H1 (cell line): ENCODE measurements around the gene IDH3A. TPM values are rescaled to one million over a fixed set of nuclear protein-coding genes. Genes with fewer than 3 reads are reported as not detected.

Experiments
- CTCF ChIA-PET: fragments of 300-600 bp; sonication (Branson Sonifier 250); formaldehyde crosslinking; loops from one replicate; lab custom pipeline; 2021; ENCODE audit not compliant: partially characterized antibody; lab: Charles Lee
- POLR2A ChIA-PET: fragments of 300-600 bp; sonication (Branson Sonifier 250); formaldehyde crosslinking; loops from one replicate; lab custom pipeline; 2021; ENCODE audit warnings: inconsistent platforms; ENCODE audit not compliant: partially characterized antibody; lab: Charles Lee
- DNase-seq, 2 experiments: peaks; one replicate each; pipeline versions ENCODE4 v3.0.0 to v3.0.0-alpha.2; 2010 to 2022; ENCODE audit warnings: low spot score in 2 of 2, low read depth in 1 of 2, mixed read lengths in 1 of 2
- FAIRE-seq: peaks from 2 replicates; lab custom pipeline; 2011; peaks lifted over from hg19 to GRCh38; lab: Jason Lieb, UNC
- H2AFZ ChIP-seq: 2 replicates; pipeline ENCODE4 v1.8.1; 2012; ENCODE audit warnings: low read length, inconsistent platforms
- H2AK5ac ChIP-seq: 2 replicates; pipeline ENCODE4 v1.6.1; 2013; ENCODE audit warnings: low read depth, low read length
- H2BK120ac ChIP-seq: replicated peaks from 2 replicates; pipeline ENCODE3; 2013; ENCODE audit warnings: low read depth, low read length, inconsistent platforms
- H2BK12ac ChIP-seq: 2 replicates; pipeline ENCODE4 v1.6.1; 2013; ENCODE audit warnings: low read depth, low read length
- H2BK15ac ChIP-seq: 2 replicates; pipeline ENCODE4 v1.6.1; 2013; ENCODE audit warnings: low read length
- H2BK20ac ChIP-seq: 2 replicates; pipeline ENCODE4 v1.6.1; 2013; ENCODE audit warnings: low read length
- H2BK5ac ChIP-seq: 2 replicates; pipeline ENCODE4 v1.6.1; 2013; ENCODE audit warnings: low read depth, low read length
- H3K14ac ChIP-seq: 2 replicates; pipeline ENCODE4 v1.6.1; 2013; ENCODE audit warnings: inconsistent platforms; ENCODE audit not compliant: insufficient read length
- H3K18ac ChIP-seq: 2 replicates; pipeline ENCODE4 v1.6.1; 2013; ENCODE audit warnings: low read length; ENCODE audit errors: extremely low read depth
- H3K23ac ChIP-seq: 2 replicates; pipeline ENCODE4 v1.6.1; 2013; ENCODE audit warnings: inconsistent platforms; ENCODE audit not compliant: insufficient read length
- H3K23me2 ChIP-seq: 2 replicates; pipeline ENCODE4 v1.6.1; 2013; ENCODE audit warnings: low read depth, low read length
- H3K27ac ChIP-seq: 2 replicates; pipeline ENCODE4 v1.6.1; 2011; ENCODE audit warnings: low read depth, low read length, inconsistent platforms
- H3K27me3 ChIP-seq, 4 experiments: replicated peaks in 1 of 4; 1 replicate in 1 of 4; 2 replicates in 3 of 4; pipeline versions ENCODE4 v1.6.1 to v1.8.1; 2011 to 2013; ENCODE audit warnings: low read length in 3 of 4, mild to moderate bottlenecking in 3 of 4, inconsistent platforms in 2 of 4, mixed read lengths in 2 of 4, moderate library complexity in 1 of 4; ENCODE audit not compliant: control insufficient read depth in 3 of 4, insufficient read depth in 3 of 4; ENCODE audit errors: extremely low read depth in 1 of 4
- H3K36me3 ChIP-seq, 4 experiments: 2 replicates each; pipeline versions ENCODE4 v1.6.1 to v1.8.1; 2011 to 2013; ENCODE audit warnings: mild to moderate bottlenecking in 4 of 4, low read length in 3 of 4, moderate library complexity in 2 of 4, control low read depth in 1 of 4, inconsistent platforms in 1 of 4; ENCODE audit not compliant: insufficient read depth in 4 of 4, control insufficient read depth in 2 of 4
- H3K4ac ChIP-seq: replicated peaks from 2 replicates; pipeline ENCODE3; 2013; ENCODE audit warnings: low read length, low read depth, mixed read lengths, inconsistent platforms; ENCODE audit not compliant: insufficient read length
- H3K4me1 ChIP-seq, 4 experiments: replicated peaks in 1 of 4; 1 replicate in 1 of 4; 2 replicates in 3 of 4; pipeline versions ENCODE4 v1.6.1 to v1.8.1; 2011 to 2013; ENCODE audit warnings: low read length in 3 of 4, inconsistent platforms in 2 of 4, mixed read lengths in 1 of 4; ENCODE audit not compliant: insufficient read depth in 4 of 4, control insufficient read depth in 3 of 4
- H3K4me2 ChIP-seq, 2 experiments: 2 replicates each; pipeline versions ENCODE4 v1.6.1 to v1.8.1; 2011 to 2013; ENCODE audit warnings: low read depth in 2 of 2, low read length in 2 of 2, control low read depth in 1 of 2, inconsistent platforms in 1 of 2, mild to moderate bottlenecking in 1 of 2; ENCODE audit not compliant: insufficient read depth in 1 of 2
- H3K4me3 ChIP-seq, 4 experiments: fragments of 200-600, 300-600 bp in 1 of 4; sonication (generic), shearing (Covaris generic), sonication (Bioruptor Twin) in 1 of 4; 2 replicates each; pipeline versions ENCODE4 v1.5.1 to v1.8.1; 2011 to 2016; ENCODE audit warnings: low read length in 4 of 4, low read depth in 3 of 4, control low read depth in 2 of 4, inconsistent platforms in 2 of 4, mild to moderate bottlenecking in 2 of 4, mixed read lengths in 1 of 4, moderate library complexity in 1 of 4; ENCODE audit not compliant: insufficient read depth in 2 of 4; ENCODE audit errors: extremely low read depth in 1 of 4
- H3K56ac ChIP-seq: replicated peaks from 2 replicates; pipeline ENCODE3; 2013; ENCODE audit warnings: low read depth, mild to moderate bottlenecking, mixed read lengths, low read length, inconsistent platforms; ENCODE audit not compliant: insufficient read length
- H3K79me1 ChIP-seq: 2 replicates; pipeline ENCODE4 v1.6.1; 2013; ENCODE audit warnings: low read depth, low read length, control low read depth
- H3K79me2 ChIP-seq, 2 experiments: 2 replicates each; pipeline versions ENCODE4 v1.6.1 to v1.8.1; 2012 to 2013; ENCODE audit warnings: low read length in 2 of 2, mild to moderate bottlenecking in 2 of 2, inconsistent platforms in 1 of 2; ENCODE audit not compliant: insufficient read depth in 2 of 2, control insufficient read depth in 1 of 2
- H3K9ac ChIP-seq, 4 experiments: replicated peaks in 1 of 4; 1 replicate in 1 of 4; 2 replicates in 3 of 4; pipeline versions ENCODE4 v1.6.1 to v1.8.1; 2011 to 2013; ENCODE audit warnings: low read depth in 3 of 4, low read length in 3 of 4, control low read depth in 2 of 4, mild to moderate bottlenecking in 2 of 4, moderate library complexity in 2 of 4, inconsistent platforms in 1 of 4; ENCODE audit errors: extremely low read depth in 1 of 4
- H3K9me3 ChIP-seq, 2 experiments: 2 replicates each; pipeline versions ENCODE4 v1.6.1 to v1.8.1; 2012 to 2013; ENCODE audit warnings: mild to moderate bottlenecking in 2 of 2, moderate library complexity in 2 of 2, control low read depth in 1 of 2, inconsistent platforms in 1 of 2, low read depth in 1 of 2, low read length in 1 of 2, mixed read lengths in 1 of 2; ENCODE audit not compliant: insufficient read depth in 2 of 2
- H4K20me1 ChIP-seq, 2 experiments: replicated peaks in 1 of 2; 2 replicates each; pipeline versions ENCODE3 to v1.8.1; 2011 to 2013; ENCODE audit warnings: inconsistent platforms in 2 of 2, low read length in 2 of 2, mild to moderate bottlenecking in 1 of 2; ENCODE audit not compliant: insufficient read depth in 2 of 2, control insufficient read depth in 1 of 2
- H4K5ac ChIP-seq: 2 replicates; pipeline ENCODE4 v1.6.1; 2013; ENCODE audit warnings: low read length, low read depth, mixed read lengths, inconsistent platforms; ENCODE audit not compliant: insufficient read length
- H4K8ac ChIP-seq: 2 replicates; pipeline ENCODE4 v1.8.0; 2013; ENCODE audit warnings: mild to moderate bottlenecking, moderate library complexity, low read length, inconsistent platforms; ENCODE audit not compliant: insufficient read depth; ENCODE audit errors: extremely low read depth
- H4K91ac ChIP-seq: replicated peaks from 2 replicates; pipeline ENCODE3; 2013; ENCODE audit warnings: low read length, mixed read lengths, inconsistent platforms; ENCODE audit not compliant: insufficient read length
- BRCA1 ChIP-seq: IDR thresholded peaks from 2 replicates; pipeline ENCODE4 v1.6.1; 2012; ENCODE audit warnings: low read depth, low read length, improper control_type of control experiment
- CHD2 ChIP-seq: IDR thresholded peaks from 2 replicates; pipeline ENCODE4 v1.6.1; 2012; ENCODE audit warnings: low read length, improper control_type of control experiment
- JUN ChIP-seq: IDR thresholded peaks from 2 replicates; pipeline ENCODE4 v1.6.1; 2011; ENCODE audit warnings: low read depth, mild to moderate bottlenecking, improper control_type of control experiment, low read length
- NRF1 ChIP-seq: IDR thresholded peaks from 2 replicates; pipeline ENCODE4 v1.6.1; 2011; ENCODE audit warnings: mild to moderate bottlenecking, low read depth, low read length, improper control_type of control experiment
- POLR2A ChIP-seq, 2 experiments: IDR thresholded peaks; 1 replicate in 1 of 2; 2 replicates in 1 of 2; pipeline ENCODE4 v1.6.1; 2011; ENCODE audit warnings: low read depth in 2 of 2, low read length in 2 of 2, mild to moderate bottlenecking in 2 of 2; ENCODE audit errors: control extremely low read depth in 1 of 2
- RBBP5 ChIP-seq: IDR thresholded peaks from 2 replicates; pipeline ENCODE4 v1.7.1; 2012; ENCODE audit warnings: low read depth, mild to moderate bottlenecking, inconsistent platforms, low read length, moderate library complexity, borderline replicate concordance
- RNF2 ChIP-seq: fragments of 200-900, 300-1000 bp; sonication (generic); IDR thresholded peaks from 2 replicates; pipeline ENCODE4 v1.7.1; 2016; ENCODE audit warnings: borderline replicate concordance, low read depth, mild to moderate bottlenecking, antibody characterized with exemption, low read length; ENCODE audit not compliant: poor library complexity, severe bottlenecking; ENCODE audit errors: missing control alignments
- SAP30 ChIP-seq: fragments of 300-600 bp; sonication (generic); IDR thresholded peaks from 2 replicates; pipeline ENCODE4 v1.7.1; 2012; ENCODE audit warnings: low read length, moderate library complexity, mild to moderate bottlenecking, inconsistent platforms; ENCODE audit not compliant: insufficient read depth, insufficient replicate concordance
- SIN3A ChIP-seq, 2 experiments: IDR thresholded peaks in 1 of 2; conservative IDR thresholded peaks in 1 of 2; 2 replicates each; pipeline ENCODE4 v1.6.1; 2011 to 2012; ENCODE audit warnings: low read length in 2 of 2, improper control_type of control experiment in 1 of 2, low read depth in 1 of 2, mild to moderate bottlenecking in 1 of 2
- SP4 ChIP-seq: IDR thresholded peaks from 2 replicates; pipeline ENCODE4 v1.6.1; 2012; ENCODE audit warnings: low read length, inconsistent platforms
- TCF12 ChIP-seq: IDR thresholded peaks from 2 replicates; pipeline ENCODE4 v1.6.1; 2011; ENCODE audit warnings: low read depth, mild to moderate bottlenecking, low read length
- ZNF274 ChIP-seq: IDR thresholded peaks from 2 replicates; pipeline ENCODE4 v1.7.0; 2012; ENCODE audit warnings: low read length, borderline replicate concordance; ENCODE audit errors: extremely low read depth
- WGBS, 2 experiments: shearing (Covaris generic) in 1 of 2; methylation state at CpG; one replicate each; pipeline versions ENCODE4 v1.1.6 to v1.1.7; 2013 to 2015; ENCODE audit warnings: low lambda C conversion rate in 2 of 2, mixed read lengths in 2 of 2, inconsistent platforms in 1 of 2, low coverage in 1 of 2, missing lambda C conversion rate in 1 of 2; ENCODE audit not compliant: insufficient replicate concordance in 2 of 2, insufficient coverage in 1 of 2, insufficient read length in 1 of 2; ENCODE audit errors: extremely low coverage in 1 of 2, missing lambda C conversion rate in 1 of 2; 5-methylcytosine and 5-hydroxymethylcytosine counted together
- polyA plus RNA-seq, 7 experiments: library from polyadenylated mRNA; depleted of rRNA in 3 of 7; stranded (reverse) in 5 of 7; unstranded in 2 of 7; fragments of >200 nt in 5 of 7; fragments of 200-250 nt in 2 of 7; gene quantifications; 1 replicate in 5 of 7; 2 replicates in 1 of 7; 4 replicates in 1 of 7; pipeline versions ENCODE4 v1.2.1 to v1.2.3, GENCODE V29; 2011 to 2013; ENCODE audit warnings: missing spikeins in 2 of 7, mixed read lengths in 2 of 7
- total RNA-seq: library from RNA; stranded (reverse); fragmentation: NEBNext Ultra II Directional; extraction: Animal tissue kit (Norgen Biotek cat#: 25700); gene quantifications from 2 replicates; pipeline ENCODE4 v1.2.1, GENCODE V29; 2021

IDH3A gene
- total and polyA plus RNA-seq, 2 of the 8 experiments (the other 6 are each of a cell fraction or from before 2014, with no cell fraction given) = 23.4 to 36.8 TPM

GRCh38 chr15:78212546-78213424, 63.6 kb downstream of the IDH3A start:
- H3K9ac ChIP-seq = no peak overlapping the region
- H3K4me2 ChIP-seq = no peak overlapping the region
- no peak for TF ChIP-seq POLR2A (IDR thresholded peaks at IDR 0.05; ENCODE audit: control extremely low read depth in 1 of 2, low read depth in 2 of 2, low read length in 2 of 2)
- TF ChIP-seq ZNF274 = no peak
- TF ChIP-seq SP4 = no peak
- no peak for TF ChIP-seq SIN3A (conservative IDR thresholded peaks at IDR 0.05 in 1 of 2, IDR thresholded peaks at IDR 0.05 in 1 of 2; ENCODE audit: low read depth in 1 of 2, low read length in 2 of 2)
- no peak for TF ChIP-seq BRCA1
- no peak for TF ChIP-seq SAP30
- no peak for TF ChIP-seq JUN
- TF ChIP-seq CHD2 = no peak
- TF ChIP-seq NRF1 = no peak
- TF ChIP-seq RNF2 = no peak
- TF ChIP-seq RBBP5 = no peak
- TF ChIP-seq TCF12 = no peak

More at GRCh38 chr15:78212546-78213424, 63.6 kb downstream of the IDH3A start:
- no peak overlapping the region for H2BK20ac ChIP-seq
- H3K18ac ChIP-seq = no peak overlapping the region; the same call in 1 of the 2 replicates
- H3K27me3 ChIP-seq = no peaks in the 10 kb centered on the region
- no peak overlapping the region for H3K27ac ChIP-seq
- no peak overlapping the region for H3K23ac ChIP-seq
- H3K36me3 ChIP-seq = no peaks in the 10 kb centered on the region
- H2AFZ ChIP-seq = no peak overlapping the region
- peaks cover 0 to 2% (median 0%) of the 10 kb centered on the region in 4 experiments; a peak in 2 of 7 replicates for H3K4me1 ChIP-seq
- H3K4ac ChIP-seq = no peak overlapping the region
- 88% methylated on average over 17 of the region's 17 CpGs; no CpG with 5 or more reads in 1 of the 2 experiments for WGBS, 2 experiments
- ChIA-PET CTCF (interaction anchor here (0.6 to 6.0 kb wide), 8 partner anchors 17 to 169 kb away, joined by 3 to 34 read pairs (median 4); no protein-coding TSS in a partner anchor), POLR2A (no interaction called here)
- no peaks in the 10 kb centered on the region; the same call in 1 of the 2 replicates for H3K79me1 ChIP-seq
- H2AK5ac ChIP-seq = no peak overlapping the region
- H2BK5ac ChIP-seq = no peak overlapping the region
- DNase-seq (peak in 1 of 2 experiments; percentile 35), FAIRE-seq (no peak)
- H3K79me2 ChIP-seq = no peaks in the 10 kb centered on the region
- H2BK120ac ChIP-seq = no peak overlapping the region
- H3K56ac ChIP-seq = no peak overlapping the region
- H4K8ac ChIP-seq = no peak overlapping the region
- no peak overlapping the region for H4K91ac ChIP-seq
- H4K5ac ChIP-seq = no peak overlapping the region
- no peaks in the 10 kb centered on the region for H3K23me2 ChIP-seq
- no peak overlapping the region for H2BK12ac ChIP-seq
- H3K9me3 ChIP-seq = no peaks in the 10 kb centered on the region
- no peak overlapping the region for H2BK15ac ChIP-seq
- no peak overlapping the region for H3K4me3 ChIP-seq
- no peak overlapping the region for H3K14ac ChIP-seq
- H4K20me1 ChIP-seq = no peaks in the 10 kb centered on the region
